GM19023 (cell line): Measurements from ENCODE around the gene BICD1.
"Not testable (repeated sequence)": the region's sequence is repeated elsewhere in the genome, so short reads cannot be mapped to it uniquely, and the experiment has no call there.

ENCODE experiments used
- ATAC-seq: cut with Tn5 transposase; IDR thresholded peaks from one replicate; pipeline ENCODE4 v1.9.1; 2021; ENCODE audit warnings: mild to moderate bottlenecking, moderate library complexity; ENCODE audit not compliant: unreplicated experiment

Gene BICD1

DNA sequence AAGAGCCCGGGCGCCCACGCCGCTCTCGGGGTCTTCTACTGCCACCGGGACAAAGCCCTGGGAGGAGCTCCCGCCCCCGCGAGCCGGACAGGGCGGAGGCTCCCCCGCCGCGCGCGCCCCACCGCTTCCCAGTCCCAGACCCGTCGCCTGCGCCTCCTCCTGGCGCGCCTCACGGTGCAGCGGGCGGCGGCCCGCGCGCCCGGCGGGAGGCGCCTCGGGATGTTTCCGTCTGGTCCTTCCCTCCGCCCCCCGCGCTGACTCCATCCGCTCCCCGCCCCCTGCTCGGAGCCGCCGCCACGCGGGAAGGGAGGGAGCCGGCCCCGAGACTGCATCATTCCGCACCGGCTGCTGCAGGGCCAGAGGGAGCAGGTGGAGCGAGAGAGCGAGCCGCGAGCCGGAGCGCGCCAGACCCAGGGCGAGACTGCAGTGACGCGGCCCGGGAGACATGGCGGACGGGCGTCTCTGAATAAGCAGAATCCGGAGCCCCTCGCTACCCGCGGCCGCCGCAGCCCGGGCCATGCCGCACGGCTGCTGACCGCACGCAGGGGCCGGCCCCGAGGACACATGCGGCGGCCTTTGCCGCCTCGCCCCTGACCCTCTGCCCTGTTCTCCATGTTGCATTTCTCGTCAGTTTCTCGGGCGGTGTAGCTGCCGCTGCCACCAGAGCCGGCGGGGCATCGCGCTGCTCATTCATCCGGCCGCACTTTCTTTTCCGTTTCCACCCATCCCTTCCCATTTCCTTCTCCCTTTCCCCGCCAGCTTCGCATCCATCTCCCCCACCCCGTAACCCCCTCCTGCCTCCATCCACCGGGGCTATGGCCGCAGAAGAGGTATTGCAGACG, at the start of gene BICD1:
BICD1 (plus strand) TSS at position 331 of the 842 bp plus-strand sequence; CDS start at position 816, 485 bp downstream.
- ATAC-seq, result peak; percentile 83

- ATAC-seq, result no peak
Measured at GRCh38 chr12:32061033-32061432, 45.6 kb upstream of the BICD1 start.

DNA sequence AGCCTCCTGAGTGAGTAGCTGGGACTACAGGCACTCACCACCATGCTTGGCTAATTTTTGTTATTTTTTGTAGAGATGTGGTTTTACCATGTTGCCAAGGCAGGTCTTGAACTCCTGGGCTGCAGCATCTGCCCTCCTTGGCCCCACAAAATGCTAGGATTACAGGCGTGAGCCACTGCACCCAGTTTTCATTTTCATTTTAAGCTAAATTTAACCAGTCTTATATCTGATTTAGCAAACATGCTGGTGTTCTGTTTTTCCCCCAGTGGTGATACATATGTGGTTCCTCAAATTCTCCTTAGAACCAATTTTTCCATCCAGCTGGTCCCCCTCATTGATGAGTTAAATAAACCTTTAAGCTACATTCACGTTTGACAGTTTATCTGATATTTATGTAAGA, 43.8 kb upstream of the BICD1 start:
- ATAC-seq, result no peak

DNA sequence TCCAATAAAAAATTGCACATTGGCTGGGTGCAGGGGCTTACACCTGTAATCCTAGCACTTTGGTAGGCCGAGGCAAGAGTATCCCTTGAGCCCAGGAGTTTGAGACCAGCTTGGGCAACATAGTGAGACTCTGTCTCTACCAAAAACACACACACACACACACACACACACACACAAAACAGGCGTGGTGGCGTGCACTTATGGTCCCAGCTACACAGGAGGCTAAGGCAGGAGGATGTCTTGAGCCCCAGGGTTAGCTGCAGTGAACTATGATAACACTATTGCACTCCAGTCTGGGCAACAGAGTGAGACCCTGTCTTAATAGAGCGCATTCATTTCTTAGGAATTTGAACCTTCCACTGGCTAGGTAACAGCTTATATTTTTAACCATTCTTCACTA, 42.9 kb upstream of the BICD1 start:
- no peak for ATAC-seq

GRCh38 chr12:32066206-32066605, 40.4 kb upstream of the BICD1 start:
- ATAC-seq, result no peak

DNA sequence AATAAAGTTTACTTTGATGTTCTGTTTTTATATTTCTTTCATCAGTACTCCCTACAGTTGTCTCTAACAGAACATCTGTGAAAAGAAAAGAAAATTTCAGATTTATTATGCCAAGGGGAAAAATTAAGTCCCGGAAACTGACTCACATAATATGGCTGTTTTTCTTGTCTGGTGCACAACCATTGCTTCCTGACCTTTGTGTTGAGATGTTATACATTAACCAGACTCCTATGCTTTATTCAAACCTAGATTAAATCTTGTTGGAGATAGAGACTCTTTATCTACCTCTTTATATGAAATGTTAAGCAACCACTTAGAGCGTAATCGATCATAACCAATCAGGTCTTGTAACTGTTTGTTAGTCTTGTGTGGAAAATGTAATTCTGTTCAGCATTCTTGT, 37.6 kb upstream of the BICD1 start:
- no peak for ATAC-seq

GRCh38 chr12:32069731-32070130, 36.9 kb upstream of the BICD1 start:
- ATAC-seq, result no peak

DNA sequence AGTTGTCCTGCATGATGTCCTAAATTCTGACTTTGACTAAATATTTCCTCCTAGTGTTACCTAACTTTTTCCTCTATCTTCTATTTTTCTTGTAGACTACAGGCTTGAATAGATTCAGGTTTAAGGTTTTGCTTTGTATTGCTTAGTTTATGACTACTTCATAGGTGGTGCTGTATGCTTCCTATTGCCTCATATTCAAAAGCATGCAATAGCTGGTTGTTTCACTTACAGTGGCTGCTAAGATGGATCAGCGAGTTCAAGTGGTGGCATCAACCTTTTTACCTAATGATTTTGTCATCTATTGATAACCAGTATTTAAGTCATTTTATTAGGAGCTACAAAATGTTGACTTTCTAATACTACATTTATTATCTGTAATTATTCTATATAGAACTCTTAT, 36.3 kb upstream of the BICD1 start:
- ATAC-seq, result no peak

DNA sequence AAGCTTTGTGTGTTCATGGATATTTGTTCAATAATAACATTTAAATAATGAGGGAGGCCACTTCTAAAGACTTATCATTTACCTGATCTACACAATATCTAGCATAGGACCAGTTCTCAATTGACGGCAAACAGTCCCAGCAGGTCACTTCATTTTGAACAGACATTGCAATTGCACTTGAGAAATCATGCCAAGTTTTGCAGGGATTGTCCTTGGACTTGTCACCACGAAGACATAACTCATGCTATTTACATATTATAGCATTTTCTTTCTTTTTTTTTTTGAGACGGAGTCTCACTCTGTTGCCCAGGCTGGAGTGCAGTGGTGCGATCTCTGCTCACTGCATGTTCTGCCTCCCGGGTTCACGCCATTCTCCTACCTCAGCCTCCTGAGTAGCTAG, 34.5 kb upstream of the BICD1 start:
- ATAC-seq, result no peak

GRCh38 chr12:32074432-32074831, 32.2 kb upstream of the BICD1 start:
- ATAC-seq, result no peak

GRCh38 chr12:32076941-32077340, 29.7 kb upstream of the BICD1 start:
- no peak for ATAC-seq

DNA sequence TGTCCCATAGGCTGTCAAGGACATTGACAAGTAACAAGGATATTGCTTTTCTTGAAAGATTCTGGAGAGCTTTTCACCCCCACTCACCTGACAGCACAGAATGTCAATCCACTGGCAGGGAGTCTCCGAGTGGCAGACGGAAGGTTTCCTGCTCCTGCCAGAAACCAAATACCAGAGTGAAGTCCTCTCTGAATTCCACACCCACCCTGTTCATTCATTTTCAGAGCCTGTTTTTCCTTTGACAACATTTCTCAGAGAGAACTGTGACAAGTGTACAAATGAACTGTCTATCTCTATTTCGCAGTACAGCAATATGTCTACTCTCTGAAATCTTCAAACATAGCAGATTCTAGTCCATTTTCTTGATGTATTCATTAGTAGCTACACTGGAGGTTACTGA, 26.2 kb upstream of the BICD1 start:
- ATAC-seq, result no peak

- no peak for ATAC-seq
Measured at GRCh38 chr12:32083489-32083888, 23.2 kb upstream of the BICD1 start.

- ATAC-seq, result no peak
Measured at GRCh38 chr12:32084017-32084688, 22.5 kb upstream of the BICD1 start.

- no peak for ATAC-seq
Measured at GRCh38 chr12:32084753-32085152, 21.9 kb upstream of the BICD1 start.

GRCh38 chr12:32087306-32087705, 19.3 kb upstream of the BICD1 start:
- ATAC-seq, result no peak

DNA sequence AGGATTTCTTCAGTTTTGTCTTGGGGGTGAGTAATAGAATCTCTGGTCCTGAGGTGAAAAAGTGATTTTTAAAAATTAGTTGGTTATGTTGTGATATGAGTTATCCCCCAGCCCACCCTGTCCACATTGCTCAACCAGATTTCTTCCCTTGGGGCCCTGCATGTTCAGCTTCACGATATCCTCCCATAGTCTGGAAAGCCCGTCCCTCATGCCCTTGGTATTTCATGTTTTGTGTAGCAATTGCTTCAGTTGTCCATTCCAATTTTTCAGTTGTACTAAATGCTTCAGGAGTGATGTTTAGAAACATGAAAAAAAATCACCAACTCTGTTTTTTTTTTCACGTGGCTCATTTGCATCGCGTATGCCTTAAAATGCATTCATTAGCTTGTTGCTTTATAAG, 17.5 kb upstream of the BICD1 start:
- ATAC-seq, result no peak

- no peak for ATAC-seq
Measured at GRCh38 chr12:32089586-32089985, 17.1 kb upstream of the BICD1 start.

DNA sequence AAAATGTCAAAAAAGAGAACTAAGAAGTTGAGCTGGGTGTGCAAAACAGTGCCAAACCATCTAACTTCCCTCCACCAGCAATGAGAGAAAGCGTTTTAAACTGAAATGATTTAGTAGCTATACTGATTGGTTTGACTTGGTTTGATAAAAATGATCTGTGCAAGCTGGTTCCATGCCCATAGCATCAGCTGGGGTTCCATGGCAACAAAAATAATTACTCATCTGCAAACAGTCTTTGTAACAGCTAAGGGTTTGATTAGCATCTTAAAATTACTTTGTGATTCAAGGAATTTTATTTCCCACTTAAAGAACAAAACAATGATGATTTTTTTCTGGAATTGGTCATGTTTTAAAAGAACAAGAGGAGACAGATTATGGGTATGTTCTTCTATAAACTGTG, 15.0 kb upstream of the BICD1 start:
- ATAC-seq, result no peak

GRCh38 chr12:32098112-32098511, 8.5 kb upstream of the BICD1 start:
- ATAC-seq, result no peak

GRCh38 chr12:32099275-32099674, 7.4 kb upstream of the BICD1 start:
- ATAC-seq, result not testable (repeated sequence)

DNA sequence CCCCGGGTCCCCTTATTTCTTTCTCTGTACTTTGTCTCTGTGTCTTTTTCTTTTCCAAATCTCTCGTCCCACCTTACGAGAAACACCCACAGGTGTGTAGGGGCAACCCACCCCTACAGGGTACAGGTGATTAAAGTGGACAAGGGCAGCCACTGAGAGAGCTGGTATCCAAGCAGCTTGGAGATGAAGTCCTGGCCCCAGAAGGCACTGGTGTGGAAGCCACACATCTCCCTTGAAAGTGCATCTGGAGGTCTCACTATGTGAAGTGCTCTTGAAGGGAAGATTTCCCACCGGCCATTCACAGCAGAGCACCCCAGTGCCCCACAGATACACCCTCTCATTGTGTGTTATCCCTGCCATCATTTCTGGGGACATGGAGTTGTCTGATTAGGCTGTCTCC, 6.3 kb upstream of the BICD1 start:
- ATAC-seq, result no peak
